ENCODE measurements around the gene PLK5. TPM values are rescaled to one million over a fixed set of nuclear protein-coding genes. Genes with fewer than 3 reads are reported as not detected.

PLK5 gene
- total RNA-seq, 1 experiment from 2014 or later: 0.57 TPM

- Histone ChIP-seq H2BK5ac (ENCODE audit: insufficient read length, low read length) (no peak overlapping the region), H3K4me1 (ENCODE audit: insufficient read depth, low read length) (no peaks in the 10 kb centered on the region), H3K27me3 (ENCODE audit: insufficient read depth, low read length) (no peaks in the 10 kb centered on the region), H3K9ac (ENCODE audit: extremely low read depth, insufficient read length, low read length) (no peak overlapping the region), H4K5ac (ENCODE audit: insufficient read length, low read depth, low read length) (no peak overlapping the region), H2BK12ac (ENCODE audit: insufficient read length, low read depth, low read length) (no peak overlapping the region), H2AFZ (ENCODE audit: low read length) (no peak overlapping the region), H3K14ac (ENCODE audit: insufficient read depth, low read length) (no peak overlapping the region), H3T11ph (ENCODE audit: low read length) (no peak overlapping the region), H2AK5ac (ENCODE audit: insufficient read length, low read length) (no peak overlapping the region), H3K4me2 (ENCODE audit: insufficient read depth, insufficient read length, low read length) (no peak overlapping the region), H3K9me3 (ENCODE audit: control insufficient read depth, low read depth, low read length) (no peaks in the 10 kb centered on the region), H3K79me2 (ENCODE audit: insufficient read depth, low read length) (peaks cover 2% of the 10 kb centered on the region; the same call in 1 of the 2 replicates), H4K91ac (ENCODE audit: insufficient read length, low read depth, low read length) (no peak overlapping the region), H2BK15ac (ENCODE audit: low read depth, low read length) (no peak overlapping the region), H3K23ac (ENCODE audit: insufficient read length, low read depth, low read length) (no peak overlapping the region), H3K56ac (ENCODE audit: insufficient read length, low read depth, low read length) (no peak overlapping the region), H2BK20ac (ENCODE audit: low read depth, low read length, poor library complexity, severe bottlenecking) (no peak overlapping the region), H3K79me1 (ENCODE audit: insufficient read depth, low read depth, low read length, poor library complexity, severe bottlenecking) (peaks cover 6% of the 10 kb centered on the region), H4K20me1 (ENCODE audit: control insufficient read depth, insufficient read depth, insufficient read length) (no peaks in the 10 kb centered on the region), H2BK120ac (ENCODE audit: low read depth, low read length, poor library complexity, severe bottlenecking) (no peak overlapping the region), H3K23me2 (ENCODE audit: insufficient read length, low read depth, low read length, poor library complexity, severe bottlenecking) (no peaks in the 10 kb centered on the region), H4K8ac (replicated peaks; ENCODE audit: insufficient read length, low read depth, low read length) (no peak overlapping the region), H3K4ac (ENCODE audit: low read depth, low read length) (no peak overlapping the region), H3K27ac (ENCODE audit: insufficient read length, low read depth, low read length) (no peak overlapping the region), H3K18ac (ENCODE audit: insufficient read length, low read depth, low read length) (no peak overlapping the region)
- DNase-seq: no peak
- H3K4me3 Mint-ChIP-seq: no peak overlapping the region
- no peaks in the 10 kb centered on the region for H3K4me1 Mint-ChIP-seq
- WGBS (ENCODE audit: extremely low coverage, insufficient read length, low lambda C conversion rate): no CpG with 5 or more reads among the region's 24 CpGs
- peaks cover 0 to 19% (median 15%) of the 10 kb centered on the region in 3 experiments; a peak in 5 of 7 replicates for H3K36me3 Mint-ChIP-seq (ENCODE audit: insufficient read depth in 1 of 3, low read depth in 3 of 3)
- peak overlapping the region in 1 of 3 experiments; percentile 32; a peak in 1 of 7 replicates for H3K27ac Mint-ChIP-seq
- H3K27me3 Mint-ChIP-seq (ENCODE audit: low read depth): no peaks in the 10 kb centered on the region; the same call in 1 of the 2 replicates
- TF ChIP-seq, protein P1, sequence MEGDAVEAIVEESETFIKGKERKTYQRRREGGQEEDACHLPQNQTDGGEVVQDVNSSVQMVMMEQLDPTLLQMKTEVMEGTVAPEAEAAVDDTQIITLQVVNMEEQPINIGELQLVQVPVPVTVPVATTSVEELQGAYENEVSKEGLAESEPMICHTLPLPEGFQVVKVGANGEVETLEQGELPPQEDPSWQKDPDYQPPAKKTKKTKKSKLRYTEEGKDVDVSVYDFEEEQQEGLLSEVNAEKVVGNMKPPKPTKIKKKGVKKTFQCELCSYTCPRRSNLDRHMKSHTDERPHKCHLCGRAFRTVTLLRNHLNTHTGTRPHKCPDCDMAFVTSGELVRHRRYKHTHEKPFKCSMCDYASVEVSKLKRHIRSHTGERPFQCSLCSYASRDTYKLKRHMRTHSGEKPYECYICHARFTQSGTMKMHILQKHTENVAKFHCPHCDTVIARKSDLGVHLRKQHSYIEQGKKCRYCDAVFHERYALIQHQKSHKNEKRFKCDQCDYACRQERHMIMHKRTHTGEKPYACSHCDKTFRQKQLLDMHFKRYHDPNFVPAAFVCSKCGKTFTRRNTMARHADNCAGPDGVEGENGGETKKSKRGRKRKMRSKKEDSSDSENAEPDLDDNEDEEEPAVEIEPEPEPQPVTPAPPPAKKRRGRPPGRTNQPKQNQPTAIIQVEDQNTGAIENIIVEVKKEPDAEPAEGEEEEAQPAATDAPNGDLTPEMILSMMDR (conservative IDR thresholded peaks at IDR 0.05): no peak
- H3K9me3 Mint-ChIP-seq: no peaks in the 10 kb centered on the region
Observed at GRCh38 chr19:1554968-1555367, 31.1 kb downstream of the PLK5 start.
